ENCODE data around the gene MOCS3. TPM values are rescaled to one million over a fixed set of nuclear protein-coding genes. Genes with fewer than 3 reads are reported as not detected.

The MOCS3 gene
- polyA plus RNA-seq, 1 donor from 2014 or later, result 5.5 TPM

DNA sequence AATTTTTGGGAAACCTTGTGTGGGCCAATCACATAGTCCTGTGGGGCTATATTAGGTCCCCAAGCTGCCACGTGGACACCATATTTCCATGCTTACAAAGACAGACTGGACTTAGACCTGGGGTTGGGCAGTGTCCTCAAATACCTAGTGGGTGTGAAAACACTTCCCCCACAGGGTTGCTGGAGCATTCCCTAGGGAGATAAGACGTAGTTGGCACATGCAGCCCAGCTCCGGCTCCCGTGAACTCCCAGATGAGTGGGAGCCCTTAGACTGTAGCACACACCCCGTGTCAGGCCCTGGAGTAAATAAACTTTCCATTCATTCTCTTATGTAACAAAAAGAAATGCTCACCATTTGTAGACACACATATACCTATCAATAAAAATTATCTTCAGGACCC lies 50.1 kb downstream of the MOCS3 start:
- Histone ChIP-seq H3K9me3 (ENCODE audit: low read length) (no peaks in the 10 kb centered on the region), H3K36me3 (ENCODE audit: insufficient read depth, low read length) (no peaks in the 10 kb centered on the region), H3K4me3 (ENCODE audit: low read length) (no peak overlapping the region), H2AFZ (ENCODE audit: low read depth, low read length) (no peak overlapping the region), H3K27ac (ENCODE audit: low read length) (no peak overlapping the region), H4K20me1 (ENCODE audit: insufficient read depth) (no peaks in the 10 kb centered on the region), H3K27me3 (ENCODE audit: insufficient read depth, low read depth, low read length) (no peaks in the 10 kb centered on the region), H3K9me2 (ENCODE audit: insufficient read depth, low read length) (no peaks in the 10 kb centered on the region), H3F3A (ENCODE audit: insufficient read depth, low read length, poor library complexity, severe bottlenecking) (no peaks in the 10 kb centered on the region), H3K79me2 (replicated peaks; ENCODE audit: insufficient read depth, low read length) (no peaks in the 10 kb centered on the region), H3K4me2 (ENCODE audit: low read length) (no peak overlapping the region), H3K9ac (ENCODE audit: low read length) (no peak overlapping the region)
- TF ChIP-seq EP300 (conservative IDR thresholded peaks at IDR 0.05; ENCODE audit: poor library complexity, severe bottlenecking) (no peak), MXI1 (conservative IDR thresholded peaks at IDR 0.05; ENCODE audit: poor library complexity, severe bottlenecking) (no peak), POLR2AphosphoS5 (IDR thresholded peaks at IDR 0.05) (no peak), RAD21 (conservative IDR thresholded peaks at IDR 0.05) (no peak)

- Histone ChIP-seq H3K27me3 (ENCODE audit: insufficient read depth, low read depth, low read length) (no peaks in the 10 kb centered on the region), H3K27ac (ENCODE audit: low read length) (no peak overlapping the region), H3K4me2 (ENCODE audit: low read length) (no peak overlapping the region), H2AFZ (ENCODE audit: low read depth, low read length) (no peak overlapping the region), H3K4me3 (ENCODE audit: low read length) (no peak overlapping the region), H3K9me3 (ENCODE audit: low read length) (no peaks in the 10 kb centered on the region), H3K36me3 (ENCODE audit: insufficient read depth, low read length) (no peaks in the 10 kb centered on the region), H3K9me2 (ENCODE audit: insufficient read depth, low read length) (no peaks in the 10 kb centered on the region), H4K20me1 (ENCODE audit: insufficient read depth) (no peaks in the 10 kb centered on the region), H3K9ac (ENCODE audit: low read length) (no peak overlapping the region), H3K79me2 (replicated peaks; ENCODE audit: insufficient read depth, low read length) (no peaks in the 10 kb centered on the region), H3F3A (ENCODE audit: insufficient read depth, low read length, poor library complexity, severe bottlenecking) (no peaks in the 10 kb centered on the region)
- no peak for TF ChIP-seq TAF1 (IDR thresholded peaks at IDR 0.05; ENCODE audit: low read depth)
- TF ChIP-seq POLR2AphosphoS5 (IDR thresholded peaks at IDR 0.05), result no peak
- TF ChIP-seq, protein P1, sequence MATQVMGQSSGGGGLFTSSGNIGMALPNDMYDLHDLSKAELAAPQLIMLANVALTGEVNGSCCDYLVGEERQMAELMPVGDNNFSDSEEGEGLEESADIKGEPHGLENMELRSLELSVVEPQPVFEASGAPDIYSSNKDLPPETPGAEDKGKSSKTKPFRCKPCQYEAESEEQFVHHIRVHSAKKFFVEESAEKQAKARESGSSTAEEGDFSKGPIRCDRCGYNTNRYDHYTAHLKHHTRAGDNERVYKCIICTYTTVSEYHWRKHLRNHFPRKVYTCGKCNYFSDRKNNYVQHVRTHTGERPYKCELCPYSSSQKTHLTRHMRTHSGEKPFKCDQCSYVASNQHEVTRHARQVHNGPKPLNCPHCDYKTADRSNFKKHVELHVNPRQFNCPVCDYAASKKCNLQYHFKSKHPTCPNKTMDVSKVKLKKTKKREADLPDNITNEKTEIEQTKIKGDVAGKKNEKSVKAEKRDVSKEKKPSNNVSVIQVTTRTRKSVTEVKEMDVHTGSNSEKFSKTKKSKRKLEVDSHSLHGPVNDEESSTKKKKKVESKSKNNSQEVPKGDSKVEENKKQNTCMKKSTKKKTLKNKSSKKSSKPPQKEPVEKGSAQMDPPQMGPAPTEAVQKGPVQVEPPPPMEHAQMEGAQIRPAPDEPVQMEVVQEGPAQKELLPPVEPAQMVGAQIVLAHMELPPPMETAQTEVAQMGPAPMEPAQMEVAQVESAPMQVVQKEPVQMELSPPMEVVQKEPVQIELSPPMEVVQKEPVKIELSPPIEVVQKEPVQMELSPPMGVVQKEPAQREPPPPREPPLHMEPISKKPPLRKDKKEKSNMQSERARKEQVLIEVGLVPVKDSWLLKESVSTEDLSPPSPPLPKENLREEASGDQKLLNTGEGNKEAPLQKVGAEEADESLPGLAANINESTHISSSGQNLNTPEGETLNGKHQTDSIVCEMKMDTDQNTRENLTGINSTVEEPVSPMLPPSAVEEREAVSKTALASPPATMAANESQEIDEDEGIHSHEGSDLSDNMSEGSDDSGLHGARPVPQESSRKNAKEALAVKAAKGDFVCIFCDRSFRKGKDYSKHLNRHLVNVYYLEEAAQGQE (IDR thresholded peaks at IDR 0.05; ENCODE audit: borderline replicate concordance), result no peak
- TF ChIP-seq EZH2 (IDR thresholded peaks at IDR 0.05; ENCODE audit: borderline replicate concordance, insufficient read depth, low read length, poor library complexity, severe bottlenecking), result no peak
- TF ChIP-seq RAD21 (conservative IDR thresholded peaks at IDR 0.05), result no peak
- TF ChIP-seq, protein P2, sequence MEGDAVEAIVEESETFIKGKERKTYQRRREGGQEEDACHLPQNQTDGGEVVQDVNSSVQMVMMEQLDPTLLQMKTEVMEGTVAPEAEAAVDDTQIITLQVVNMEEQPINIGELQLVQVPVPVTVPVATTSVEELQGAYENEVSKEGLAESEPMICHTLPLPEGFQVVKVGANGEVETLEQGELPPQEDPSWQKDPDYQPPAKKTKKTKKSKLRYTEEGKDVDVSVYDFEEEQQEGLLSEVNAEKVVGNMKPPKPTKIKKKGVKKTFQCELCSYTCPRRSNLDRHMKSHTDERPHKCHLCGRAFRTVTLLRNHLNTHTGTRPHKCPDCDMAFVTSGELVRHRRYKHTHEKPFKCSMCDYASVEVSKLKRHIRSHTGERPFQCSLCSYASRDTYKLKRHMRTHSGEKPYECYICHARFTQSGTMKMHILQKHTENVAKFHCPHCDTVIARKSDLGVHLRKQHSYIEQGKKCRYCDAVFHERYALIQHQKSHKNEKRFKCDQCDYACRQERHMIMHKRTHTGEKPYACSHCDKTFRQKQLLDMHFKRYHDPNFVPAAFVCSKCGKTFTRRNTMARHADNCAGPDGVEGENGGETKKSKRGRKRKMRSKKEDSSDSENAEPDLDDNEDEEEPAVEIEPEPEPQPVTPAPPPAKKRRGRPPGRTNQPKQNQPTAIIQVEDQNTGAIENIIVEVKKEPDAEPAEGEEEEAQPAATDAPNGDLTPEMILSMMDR (IDR thresholded peaks at IDR 0.05; ENCODE audit: poor library complexity, severe bottlenecking), result no peak
- TF ChIP-seq MXI1 (conservative IDR thresholded peaks at IDR 0.05; ENCODE audit: poor library complexity, severe bottlenecking), result no peak
These were observed 50.9 kb downstream of the MOCS3 start for GRCh38 chr20:51009303-51010042.

GRCh38 chr20:51010043-51010365 lies 51.4 kb downstream of the MOCS3 start:
- Histone ChIP-seq H3K79me2 (replicated peaks; ENCODE audit: insufficient read depth, low read length) (no peaks in the 10 kb centered on the region), H3K9ac (ENCODE audit: low read length) (no peak overlapping the region), H3K9me2 (ENCODE audit: insufficient read depth, low read length) (no peaks in the 10 kb centered on the region), H3K9me3 (ENCODE audit: low read length) (no peaks in the 10 kb centered on the region), H2AFZ (ENCODE audit: low read depth, low read length) (no peak overlapping the region), H4K20me1 (ENCODE audit: insufficient read depth) (no peaks in the 10 kb centered on the region), H3K4me3 (ENCODE audit: low read length) (no peak overlapping the region), H3K27ac (ENCODE audit: low read length) (no peak overlapping the region), H3K4me2 (ENCODE audit: low read length) (no peak overlapping the region), H3K36me3 (ENCODE audit: insufficient read depth, low read length) (no peaks in the 10 kb centered on the region), H3F3A (ENCODE audit: insufficient read depth, low read length, poor library complexity, severe bottlenecking) (no peaks in the 10 kb centered on the region), H3K27me3 (ENCODE audit: insufficient read depth, low read depth, low read length) (no peaks in the 10 kb centered on the region)
- TF ChIP-seq, protein P2 (IDR thresholded peaks at IDR 0.05; ENCODE audit: poor library complexity, severe bottlenecking), result no peak
- TF ChIP-seq, protein P1 (IDR thresholded peaks at IDR 0.05; ENCODE audit: borderline replicate concordance), result no peak
- TF ChIP-seq MXI1 (conservative IDR thresholded peaks at IDR 0.05; ENCODE audit: poor library complexity, severe bottlenecking) (no peak), EP300 (conservative IDR thresholded peaks at IDR 0.05; ENCODE audit: poor library complexity, severe bottlenecking) (no peak), EZH2 (IDR thresholded peaks at IDR 0.05; ENCODE audit: borderline replicate concordance, insufficient read depth, low read length, poor library complexity, severe bottlenecking) (no peak), RAD21 (conservative IDR thresholded peaks at IDR 0.05) (no peak), SMC3 (conservative IDR thresholded peaks at IDR 0.05; ENCODE audit: poor library complexity) (no peak)
